ENCODE results near the gene FMO2. TPM values are rescaled to one million over a fixed set of nuclear protein-coding genes. Genes with fewer than 3 reads are reported as not detected.

Gene FMO2
- total and polyA plus RNA-seq, 2 of the 8 experiments (the other 6 are each of a cell fraction or from before 2014, with no cell fraction given), result not detected

DNA sequence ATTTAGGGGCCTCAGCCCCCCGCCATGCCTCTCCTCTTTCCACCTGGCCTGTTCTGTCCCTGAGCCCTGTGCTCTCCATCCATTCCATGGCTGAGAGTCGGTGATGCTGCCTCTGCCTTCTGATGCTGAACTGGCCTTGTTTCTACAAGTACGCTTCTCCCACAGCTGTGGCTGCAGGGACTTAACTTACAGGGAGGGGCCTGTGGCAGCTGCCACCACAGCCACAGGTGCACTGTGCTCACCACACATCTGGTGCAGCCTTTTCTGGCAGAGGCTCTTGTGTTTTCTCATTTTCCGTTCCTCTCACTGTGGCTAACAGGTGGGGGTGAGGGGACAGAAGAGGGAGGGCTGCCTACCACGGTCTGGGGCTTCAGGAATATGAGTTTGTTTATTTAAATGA is 67.4 kb downstream of the FMO2 start:
- H3K9ac ChIP-seq (replicated peaks in 1 of 4; ENCODE audit: extremely low read depth in 1 of 4, low read depth in 3 of 4, low read length in 3 of 4), result no peak overlapping the region
- H4K8ac ChIP-seq (ENCODE audit: extremely low read depth, insufficient read depth, low read length), result no peak overlapping the region
- no peak overlapping the region for H4K5ac ChIP-seq (ENCODE audit: insufficient read length, low read depth, low read length)
- no peak overlapping the region for H3K18ac ChIP-seq (ENCODE audit: extremely low read depth, low read length)
- no peak overlapping the region for H3K4ac ChIP-seq (replicated peaks; ENCODE audit: insufficient read length, low read depth, low read length)
- no peaks in the 10 kb centered on the region for H3K36me3 ChIP-seq (ENCODE audit: control insufficient read depth in 2 of 4, insufficient read depth in 4 of 4, low read length in 3 of 4)
- H4K91ac ChIP-seq (replicated peaks; ENCODE audit: insufficient read length, low read length), result peak overlapping the region; percentile 15
- DNase-seq (ENCODE audit: low read depth in 1 of 2, low spot score in 2 of 2) (no peak), FAIRE-seq (no peak)
- H2AFZ ChIP-seq (ENCODE audit: low read length), result no peak overlapping the region
- H3K27me3 ChIP-seq (replicated peaks in 1 of 4; ENCODE audit: control insufficient read depth in 3 of 4, extremely low read depth in 1 of 4, insufficient read depth in 3 of 4, low read length in 3 of 4), result peaks cover 0 to 2% (median 0%) of the 10 kb centered on the region in 4 experiments; a peak in 3 of 7 replicates
- no peak overlapping the region; a peak in 1 of 4 replicates for H3K4me2 ChIP-seq (ENCODE audit: insufficient read depth in 1 of 2, low read depth in 2 of 2, low read length in 2 of 2)
- H4K20me1 ChIP-seq (replicated peaks in 1 of 2; ENCODE audit: control insufficient read depth in 1 of 2, insufficient read depth in 2 of 2, low read length in 2 of 2), result no peaks in the 10 kb centered on the region
- no peaks in the 10 kb centered on the region for H3K79me2 ChIP-seq (ENCODE audit: control insufficient read depth in 1 of 2, insufficient read depth in 2 of 2, low read length in 2 of 2)
- WGBS, 2 experiments (ENCODE audit: extremely low coverage in 1 of 2, insufficient coverage in 1 of 2, insufficient read length in 1 of 2, insufficient replicate concordance in 2 of 2, low coverage in 1 of 2, low lambda C conversion rate in 2 of 2, missing lambda C conversion rate in 1 of 2), result 91% methylated on average over 5 of the region's 5 CpGs; no CpG with 5 or more reads in 1 of the 2 experiments
- H3K27ac ChIP-seq (ENCODE audit: low read depth, low read length), result no peak overlapping the region
- H2AK5ac ChIP-seq (ENCODE audit: low read depth, low read length), result no peak overlapping the region
- peak overlapping the region; percentile 6; the same call in 1 of the 2 replicates for H2BK15ac ChIP-seq (ENCODE audit: low read length)
- no peak overlapping the region for H3K23ac ChIP-seq (ENCODE audit: insufficient read length)
- POLR2A ChIA-PET (ENCODE audit: partially characterized antibody), result interaction anchor here (2.2 kb wide), 1 partner anchor 61 kb away, joined by 6 read pairs; the partner anchor contains the start of gene FMO4
- H2BK20ac ChIP-seq (ENCODE audit: low read length), result no peak overlapping the region
- H3K23me2 ChIP-seq (ENCODE audit: low read depth, low read length), result no peaks in the 10 kb centered on the region; the same call in 1 of the 2 replicates
- H3K79me1 ChIP-seq (ENCODE audit: low read depth, low read length), result no peaks in the 10 kb centered on the region
- H3K56ac ChIP-seq (replicated peaks; ENCODE audit: insufficient read length, low read depth, low read length), result no peak overlapping the region
- H3K4me1 ChIP-seq (replicated peaks in 1 of 4; ENCODE audit: control insufficient read depth in 3 of 4, insufficient read depth in 4 of 4, low read length in 3 of 4), result peaks cover 3 to 12% (median 10%) of the 10 kb centered on the region in 4 experiments
- CTCF ChIA-PET (ENCODE audit: partially characterized antibody), result interaction anchor here (0.7 to 11.5 kb wide), 20 partner anchors 7 to 286 kb away, joined by 3 to 78 read pairs (median 4); partner anchors contain the start of gene FMO4
- H2BK12ac ChIP-seq (ENCODE audit: low read depth, low read length), result peak overlapping the region; percentile 35; the same call in 1 of the 2 replicates
- H2BK5ac ChIP-seq (ENCODE audit: low read depth, low read length), result peak overlapping the region; percentile 61; the same call in 1 of the 2 replicates
- H3K4me3 ChIP-seq (ENCODE audit: extremely low read depth in 1 of 4, insufficient read depth in 2 of 4, low read depth in 3 of 4, low read length in 4 of 4), result no peak overlapping the region
- H3K14ac ChIP-seq (ENCODE audit: insufficient read length), result no peak overlapping the region
- H3K9me3 ChIP-seq (ENCODE audit: insufficient read depth in 2 of 2, low read depth in 1 of 2, low read length in 1 of 2), result no peaks in the 10 kb centered on the region
- H2BK120ac ChIP-seq (replicated peaks; ENCODE audit: low read depth, low read length), result no peak overlapping the region
- no peak for TF ChIP-seq BRCA1 (IDR thresholded peaks at IDR 0.05; ENCODE audit: low read depth, low read length)
- TF ChIP-seq KDM1A (IDR thresholded peaks at IDR 0.05; ENCODE audit: borderline replicate concordance, low read length), result no peak
- TF ChIP-seq POU5F1 (IDR thresholded peaks at IDR 0.05; ENCODE audit: low read depth, low read length), result no peak
- TF ChIP-seq SUZ12 (IDR thresholded peaks at IDR 0.05; ENCODE audit: low read length), result no peak
- no peak for TF ChIP-seq TCF12 (IDR thresholded peaks at IDR 0.05; ENCODE audit: low read depth, low read length)
- no peak for TF ChIP-seq TAF1 (IDR thresholded peaks at IDR 0.05; ENCODE audit: low read depth, low read length)
- TF ChIP-seq, protein P1, sequence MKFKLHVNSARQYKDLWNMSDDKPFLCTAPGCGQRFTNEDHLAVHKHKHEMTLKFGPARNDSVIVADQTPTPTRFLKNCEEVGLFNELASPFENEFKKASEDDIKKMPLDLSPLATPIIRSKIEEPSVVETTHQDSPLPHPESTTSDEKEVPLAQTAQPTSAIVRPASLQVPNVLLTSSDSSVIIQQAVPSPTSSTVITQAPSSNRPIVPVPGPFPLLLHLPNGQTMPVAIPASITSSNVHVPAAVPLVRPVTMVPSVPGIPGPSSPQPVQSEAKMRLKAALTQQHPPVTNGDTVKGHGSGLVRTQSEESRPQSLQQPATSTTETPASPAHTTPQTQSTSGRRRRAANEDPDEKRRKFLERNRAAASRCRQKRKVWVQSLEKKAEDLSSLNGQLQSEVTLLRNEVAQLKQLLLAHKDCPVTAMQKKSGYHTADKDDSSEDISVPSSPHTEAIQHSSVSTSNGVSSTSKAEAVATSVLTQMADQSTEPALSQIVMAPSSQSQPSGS (IDR thresholded peaks at IDR 0.05; ENCODE audit: low read length), result no peak
- no peak for TF ChIP-seq ASH2L (IDR thresholded peaks at IDR 0.05; ENCODE audit: low read length)
- TF ChIP-seq RNF2 (IDR thresholded peaks at IDR 0.05; ENCODE audit: borderline replicate concordance, low read depth, low read length, missing control alignments, poor library complexity, severe bottlenecking), result no peak
- TF ChIP-seq CEBPB (IDR thresholded peaks at IDR 0.05; ENCODE audit: low read depth, low read length), result no peak
- TF ChIP-seq TAF7 (optimal IDR thresholded peaks at IDR 0.05; ENCODE audit: borderline replicate concordance, low read depth, low read length), result no peak

Data from H1 (cell line).